Measurements from ENCODE around the gene DRC7. TPM values are rescaled to one million over a fixed set of nuclear protein-coding genes. Genes with fewer than 3 reads are reported as not detected.

Gene DRC7
- total and polyA plus RNA-seq, 10 of the 15 experiments (the other 5 are each of a cell fraction or from before 2014, with no cell fraction given), result 0.06 to 0.49 (median 0.14) TPM; not detected in 4

GRCh38 chr16:57711346-57711745 lies 16.7 kb downstream of the DRC7 start:
- no peak overlapping the region for H2AFZ ChIP-seq (ENCODE audit: control insufficient read depth, low read depth, low read length)
- peaks cover 0 to 2% of the 10 kb centered on the region in 2 experiments; a peak in 2 of 4 replicates for H3K27me3 ChIP-seq (replicated peaks in 1 of 2; ENCODE audit: control insufficient read depth in 2 of 2, insufficient read depth in 2 of 2, low read length in 1 of 2)
- WGBS (ENCODE audit: insufficient coverage, insufficient replicate concordance, low lambda C conversion rate, missing lambda C conversion rate), result 19% methylated on average over 5 of the region's 5 CpGs
- BruUV-seq (replicated peaks), result no TSS peak
- TF ChIP-seq ZNF217 (IDR thresholded peaks at IDR 0.05) (no peak), PAX8 (IDR thresholded peaks at IDR 0.05) (no peak), MYC (IDR thresholded peaks at IDR 0.05; ENCODE audit: insufficient read depth, insufficient read length, insufficient replicate concordance, low read length, severe bottlenecking) (no peak), PRDM15 (CRISPR knock-in tag; IDR thresholded peaks at IDR 0.05) (no peak), ZBTB11 (CRISPR knock-in tag; IDR thresholded peaks at IDR 0.05) (no peak)
- intact Hi-C loops (cut with micrococcal nuclease; ENCODE audit: unreplicated experiment) (no loop called here), in situ Hi-C loops (cut with MboI) (no loop called here)
- ATAC-seq (no peak), FAIRE-seq (no peak), DNase-seq (ENCODE audit: low read depth, low spot score) (no peak)
- H3K36me3 ChIP-seq (ENCODE audit: control insufficient read depth in 2 of 2, insufficient read depth in 2 of 2, low read length in 1 of 2), result no peaks in the 10 kb centered on the region
- H3K27ac ChIP-seq (ENCODE audit: control insufficient read depth, insufficient read depth), result no peak overlapping the region
- H3K79me2 ChIP-seq (ENCODE audit: control insufficient read depth, insufficient read depth, low read length), result no peaks in the 10 kb centered on the region
- no peak overlapping the region for H3K4me3 ChIP-seq
- no peaks in the 10 kb centered on the region for H3K9me3 ChIP-seq (replicated peaks; ENCODE audit: control insufficient read depth, insufficient read depth, low read length)
- RAD21 ChIA-PET (ENCODE audit: unreplicated experiment), result no interaction called here
- POLR2A ChIA-PET, result no interaction called here
- H3K9ac ChIP-seq (ENCODE audit: control insufficient read depth, insufficient read depth, low read length), result no peak overlapping the region
- H3K4me1 ChIP-seq (ENCODE audit: control insufficient read depth, insufficient read depth, low read length), result no peaks in the 10 kb centered on the region
- SMC1A ChIA-PET (ENCODE audit: uncharacterized antibody, unreplicated experiment), result no interaction called here
- H3K4me2 ChIP-seq (ENCODE audit: control insufficient read depth, insufficient read depth), result no peak overlapping the region
- H4K20me1 ChIP-seq (ENCODE audit: control insufficient read depth, insufficient read depth), result no peaks in the 10 kb centered on the region
- CTCF ChIA-PET, result interaction anchor here (1.2 kb wide), 1 partner anchor 63 kb away, joined by 3 read pairs; no protein-coding TSS in a partner anchor
